ENCODE measurements around the gene GNG10.

DNA sequence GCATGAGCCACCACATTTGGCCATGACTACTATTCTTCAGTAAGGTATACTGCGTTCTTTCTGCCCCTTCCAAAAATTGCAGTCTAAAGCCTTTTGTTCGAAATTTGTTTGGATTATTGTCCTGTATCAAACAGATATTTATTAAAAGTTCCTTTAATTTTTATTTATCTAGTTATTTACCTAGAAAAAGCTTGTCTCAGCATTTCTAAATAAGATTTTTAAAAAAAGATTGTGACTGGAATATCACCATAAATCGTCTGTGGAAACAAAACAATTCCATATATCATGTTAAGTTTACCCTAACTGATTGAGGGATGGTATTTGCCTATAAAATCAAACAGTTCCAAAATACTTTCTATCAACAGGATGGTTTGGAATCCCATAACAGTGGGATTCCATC lies 14.7 kb downstream of the GNG10 start:
- no peak for TF ChIP-seq GATA3 (IDR thresholded peaks at IDR 0.05; ENCODE audit: low read depth, low read length)
- no peak for TF ChIP-seq GATA2 (IDR thresholded peaks at IDR 0.05; ENCODE audit: low read depth, low read length)

Measured in SH-SY5Y (cell line).